GM21423 (cell line): Measurements from ENCODE around the gene SEPSECS.

Source experiments
- ATAC-seq: cut with Tn5 transposase; IDR thresholded peaks from one replicate; pipeline ENCODE4 v1.9.1; 2021; ENCODE audit warnings: mild to moderate bottlenecking, moderate library complexity; ENCODE audit not compliant: unreplicated experiment

The SEPSECS gene

GRCh38 chr4:25159837-25160713, at the start of gene SEPSECS:
TSS of gene SEPSECS (minus strand) at chr4:25160449. CDS start at chr4:25160369, 80 bp downstream.
- peak; percentile 89 for ATAC-seq

DNA sequence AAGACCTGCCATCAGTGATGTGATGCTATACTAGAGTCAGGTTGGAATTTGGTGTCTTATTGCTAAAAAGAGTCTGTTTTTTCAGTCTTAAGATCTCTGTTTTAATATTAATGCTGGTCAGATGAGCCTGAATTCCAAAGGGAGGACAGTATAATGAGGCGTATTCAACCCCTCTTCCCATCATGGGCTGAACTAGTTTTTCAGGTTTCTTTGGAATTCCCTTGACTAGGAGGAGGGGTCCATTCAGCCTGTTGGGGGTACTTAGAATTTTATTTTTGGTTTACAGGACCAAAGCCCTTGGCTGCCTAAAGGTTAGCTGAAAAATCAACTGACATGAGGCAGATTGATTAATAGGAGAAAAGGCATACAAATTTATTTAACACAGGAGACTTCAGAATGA, 49.5 kb upstream of the SEPSECS start:
- ATAC-seq: no peak

GRCh38 chr4:25207997-25208396, 47.7 kb upstream of the SEPSECS start:
- no peak for ATAC-seq

DNA sequence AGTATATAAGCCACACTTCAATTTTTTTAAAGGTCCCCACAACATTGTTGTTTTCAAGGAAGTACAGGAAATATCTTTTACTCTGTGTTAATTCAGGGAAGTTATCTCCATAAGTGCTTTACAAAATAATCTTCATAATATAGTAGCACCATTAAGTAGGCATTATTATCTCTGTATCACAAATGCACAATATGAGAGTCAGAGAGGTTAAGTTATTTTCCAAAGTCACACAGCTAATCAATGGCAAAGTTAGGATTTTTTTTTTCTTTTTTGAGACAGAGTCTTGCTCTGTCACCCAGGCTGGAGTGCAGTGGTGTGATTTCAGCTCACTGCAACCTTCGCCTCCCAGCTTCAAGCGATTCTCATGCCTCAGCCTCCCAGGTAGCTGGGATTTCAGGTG, 38.5 kb upstream of the SEPSECS start:
- no peak for ATAC-seq

- ATAC-seq: no peak
These were observed 30.2 kb upstream of the SEPSECS start for GRCh38 chr4:25190407-25190806.

GRCh38 chr4:25184056-25184455, 23.8 kb upstream of the SEPSECS start:
- ATAC-seq: no peak

- ATAC-seq: no peak
These were observed 22.7 kb upstream of the SEPSECS start for GRCh38 chr4:25182937-25183336.

- ATAC-seq: peak; percentile 88
These were observed 20.4 kb upstream of the SEPSECS start for GRCh38 chr4:25180524-25181131.

DNA sequence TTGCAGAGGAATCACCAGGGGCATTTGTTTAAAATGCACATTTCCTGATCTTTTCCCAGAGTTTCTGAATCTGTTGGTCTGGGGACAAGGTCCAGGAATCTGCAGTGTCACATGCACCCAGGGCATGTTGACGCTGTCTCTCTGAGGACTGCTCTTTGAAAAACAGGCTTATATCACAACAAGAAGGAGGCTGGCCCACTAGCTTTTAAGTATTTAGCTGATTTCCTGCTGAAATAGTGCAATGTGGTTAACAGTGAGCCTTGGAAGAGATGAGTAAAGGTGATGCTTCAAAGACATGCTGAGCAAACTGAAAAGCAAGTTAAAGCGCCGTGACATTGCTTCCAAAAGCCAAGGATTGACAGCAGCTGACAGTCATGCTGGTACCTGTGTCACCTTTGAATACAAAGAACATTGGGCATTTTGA, 18.6 kb upstream of the SEPSECS start:
- ATAC-seq: no peak

DNA sequence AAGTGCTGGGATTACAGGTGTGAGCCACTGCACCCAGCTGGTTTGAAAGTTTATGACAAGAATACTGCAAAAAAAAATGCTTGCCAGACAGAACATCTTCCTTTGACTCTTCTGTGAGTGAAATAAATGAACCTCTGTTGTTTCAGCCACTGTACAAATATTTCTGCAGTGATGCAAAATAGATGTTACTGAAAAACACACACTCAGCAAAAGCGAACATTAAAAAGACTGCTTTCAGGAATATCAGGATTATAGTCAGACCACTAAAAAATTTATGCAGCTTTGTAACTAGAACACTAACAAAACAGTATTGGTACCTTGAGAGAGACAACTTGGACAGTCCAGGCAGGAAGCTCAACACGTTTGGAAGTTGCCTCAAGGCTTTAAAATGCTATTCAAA, 16.9 kb upstream of the SEPSECS start:
- no peak for ATAC-seq

- no peak for ATAC-seq
These were observed 14.4 kb upstream of the SEPSECS start for GRCh38 chr4:25174674-25175073.

GRCh38 chr4:25172961-25173915, 13.0 kb upstream of the SEPSECS start:
- no peak for ATAC-seq

- ATAC-seq: no peak
These were observed 11.1 kb upstream of the SEPSECS start for GRCh38 chr4:25171201-25171865.

- no peak for ATAC-seq
These were observed 9.2 kb upstream of the SEPSECS start for GRCh38 chr4:25169446-25169845.

- no peak for ATAC-seq
These were observed 5.7 kb upstream of the SEPSECS start for GRCh38 chr4:25165916-25166315.

- no peak for ATAC-seq
These were observed 2.9 kb upstream of the SEPSECS start for GRCh38 chr4:25163196-25163595.

GRCh38 chr4:25162566-25162965, 2.3 kb upstream of the SEPSECS start:
- no peak for ATAC-seq

DNA sequence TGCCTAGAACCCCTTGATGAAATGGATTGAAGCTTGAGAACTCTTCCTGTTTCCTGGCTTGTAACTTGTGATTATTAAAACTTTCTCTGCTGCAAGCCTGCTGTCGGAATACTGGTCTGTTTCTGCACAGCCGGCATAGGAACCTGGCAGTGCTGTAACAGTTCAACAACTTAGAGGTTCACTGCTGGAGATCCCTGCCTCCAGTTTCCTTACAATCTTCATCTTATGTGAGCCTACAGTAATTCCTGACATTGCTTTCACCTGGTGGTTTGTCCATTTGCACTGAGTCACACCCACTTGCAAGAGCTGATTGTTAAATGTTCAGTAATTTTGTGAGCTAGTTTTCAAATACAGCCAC, 1.3 kb upstream of the SEPSECS start:
- no peak for ATAC-seq

GRCh38 chr4:25160714-25161592, 704 bp upstream of the SEPSECS start:
- peak; percentile 29 for ATAC-seq

DNA sequence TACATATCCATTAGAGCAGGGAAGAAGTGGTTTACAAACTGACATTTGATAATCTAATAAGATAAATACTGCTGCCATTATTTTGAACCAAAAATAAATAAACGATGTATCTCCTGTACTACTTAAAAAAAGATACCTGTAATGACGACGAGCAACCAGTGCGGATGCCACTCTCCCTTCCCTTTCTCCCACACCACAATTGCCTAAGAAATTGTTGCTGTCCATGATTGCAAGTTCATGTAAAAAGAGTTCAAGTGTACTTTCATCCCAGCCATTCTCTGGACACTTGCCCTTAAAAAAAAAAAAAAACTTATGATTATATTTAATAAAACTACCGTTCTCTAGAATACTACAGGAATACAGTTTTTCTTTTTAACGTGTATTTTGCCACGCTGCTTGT, 1.4 kb downstream of the SEPSECS start:
- ATAC-seq: no peak
